MG63 (cell line): ENCODE data around the gene TRPM3. TPM values are rescaled to one million over a fixed set of nuclear protein-coding genes. Genes with fewer than 3 reads are reported as not detected.
A peak's percentile ranks its signal among the peaks of the same experiment; 100 is the strongest.
"Not testable (repeated sequence)": the region's sequence is repeated elsewhere in the genome, so short reads cannot be mapped to it uniquely, and the experiment has no call there.

Source experiments
- DNase-seq: peaks from one replicate; pipeline ENCODE4 v3.0.0-alpha.2; 2020
- H3K27me3 ChIP-seq: fragments of 250-450 bp; sonication (Bioruptor Pico); 2 replicates; pipeline ENCODE4 v1.5.1; 2020; ENCODE audit warnings: mild to moderate bottlenecking, moderate library complexity
- H3K36me3 ChIP-seq: fragments of 250-450 bp; sonication (Bioruptor Pico); 2 replicates; pipeline ENCODE4 v1.5.1; 2020; ENCODE audit warnings: mild to moderate bottlenecking, moderate library complexity
- H3K4me3 ChIP-seq: fragments of 250-450 bp; sonication (Bioruptor Pico); 2 replicates; pipeline ENCODE4 v1.5.1; 2020; ENCODE audit warnings: mild to moderate bottlenecking, moderate library complexity
- H3K9me3 ChIP-seq: fragments of 250-450 bp; sonication (Bioruptor Pico); 2 replicates; pipeline ENCODE4 v1.5.1; 2020; ENCODE audit warnings: mild to moderate bottlenecking, moderate library complexity
- total RNA-seq: library from RNA; depleted of rRNA; stranded (reverse); fragments of >200 nt; shearing (Covaris generic); gene quantifications from 2 replicates; pipeline ENCODE4 v1.2.3, GENCODE V29; 2014; ENCODE audit warnings: low replicate concordance

TRPM3 gene
- total RNA-seq, 1 experiment from 2014 or later = not detected

- H3K27me3 ChIP-seq = no peaks in the 10 kb centered on the region
Measured at GRCh38 chr9:70981312-70981711, 140.1 kb downstream of the TRPM3 start.

GRCh38 chr9:70979966-70980365, 141.5 kb downstream of the TRPM3 start:
- Histone ChIP-seq H3K27me3 (no peaks in the 10 kb centered on the region), H3K9me3 (no peaks in the 10 kb centered on the region), H3K36me3 (no peaks in the 10 kb centered on the region), H3K4me3 (no peak overlapping the region)
- no peak for DNase-seq

More at GRCh38 chr9:70981312-70981711, 140.1 kb downstream of the TRPM3 start:
- no peaks in the 10 kb centered on the region for H3K9me3 ChIP-seq
- DNase-seq = no peak
- no peaks in the 10 kb centered on the region for H3K36me3 ChIP-seq
- no peak overlapping the region for H3K4me3 ChIP-seq

GRCh38 chr9:70978085-70978484, 143.3 kb downstream of the TRPM3 start:
- no peak overlapping the region for H3K4me3 ChIP-seq
- no peaks in the 10 kb centered on the region for H3K27me3 ChIP-seq
- H3K9me3 ChIP-seq = no peaks in the 10 kb centered on the region
- no peaks in the 10 kb centered on the region for H3K36me3 ChIP-seq
- no peak for DNase-seq

- no peak overlapping the region for H3K4me3 ChIP-seq
- no peaks in the 10 kb centered on the region for H3K27me3 ChIP-seq
- no peaks in the 10 kb centered on the region for H3K36me3 ChIP-seq
- no peak for DNase-seq
- no peaks in the 10 kb centered on the region for H3K9me3 ChIP-seq
Measured at GRCh38 chr9:70975821-70976220, 145.6 kb downstream of the TRPM3 start.

GRCh38 chr9:70971723-70972122, 149.7 kb downstream of the TRPM3 start:
- H3K36me3 ChIP-seq = no peaks in the 10 kb centered on the region
- H3K4me3 ChIP-seq = no peak overlapping the region
- DNase-seq = no peak
- H3K9me3 ChIP-seq = no peaks in the 10 kb centered on the region
- no peaks in the 10 kb centered on the region for H3K27me3 ChIP-seq

GRCh38 chr9:70966380-70966779, 155.0 kb downstream of the TRPM3 start:
- not testable (repeated sequence) for H3K4me3 ChIP-seq, H3K36me3 ChIP-seq, H3K27me3 ChIP-seq, H3K9me3 ChIP-seq, DNase-seq

- Histone ChIP-seq H3K36me3 (no peaks in the 10 kb centered on the region), H3K4me3 (no peak overlapping the region), H3K27me3 (no peaks in the 10 kb centered on the region), H3K9me3 (no peaks in the 10 kb centered on the region)
- DNase-seq = no peak
Measured at GRCh38 chr9:70964861-70965260, 156.6 kb downstream of the TRPM3 start.

- DNase-seq = no peak
- no peaks in the 10 kb centered on the region for H3K27me3 ChIP-seq
- no peaks in the 10 kb centered on the region for H3K36me3 ChIP-seq
- H3K9me3 ChIP-seq = no peaks in the 10 kb centered on the region
- no peak overlapping the region for H3K4me3 ChIP-seq
Measured at GRCh38 chr9:70963554-70963953, 157.9 kb downstream of the TRPM3 start.

- no peaks in the 10 kb centered on the region for H3K36me3 ChIP-seq
- no peaks in the 10 kb centered on the region for H3K27me3 ChIP-seq
- no peaks in the 10 kb centered on the region for H3K9me3 ChIP-seq
- no peak overlapping the region for H3K4me3 ChIP-seq
- no peak for DNase-seq
Measured at GRCh38 chr9:70962761-70963440, 158.5 kb downstream of the TRPM3 start.

- Histone ChIP-seq H3K4me3 (no peak overlapping the region), H3K27me3 (no peaks in the 10 kb centered on the region), H3K9me3 (no peaks in the 10 kb centered on the region), H3K36me3 (no peaks in the 10 kb centered on the region)
- no peak for DNase-seq
Measured at GRCh38 chr9:70959366-70959765, 162.1 kb downstream of the TRPM3 start.

GRCh38 chr9:70954596-70955143, 166.8 kb downstream of the TRPM3 start:
- no peaks in the 10 kb centered on the region for H3K36me3 ChIP-seq
- H3K27me3 ChIP-seq = no peaks in the 10 kb centered on the region
- H3K9me3 ChIP-seq = no peaks in the 10 kb centered on the region
- no peak for DNase-seq
- no peak overlapping the region for H3K4me3 ChIP-seq

GRCh38 chr9:70954126-70954525, 167.3 kb downstream of the TRPM3 start:
- H3K4me3 ChIP-seq = no peak overlapping the region
- peak; percentile 27 for DNase-seq
- no peaks in the 10 kb centered on the region for H3K27me3 ChIP-seq
- H3K9me3 ChIP-seq = no peaks in the 10 kb centered on the region
- no peaks in the 10 kb centered on the region for H3K36me3 ChIP-seq

GRCh38 chr9:70951749-70952727, 169.4 kb downstream of the TRPM3 start:
- Histone ChIP-seq H3K9me3 (no peaks in the 10 kb centered on the region), H3K27me3 (no peaks in the 10 kb centered on the region), H3K36me3 (no peaks in the 10 kb centered on the region), H3K4me3 (no peak overlapping the region)
- DNase-seq = no peak

- Histone ChIP-seq H3K27me3 (no peaks in the 10 kb centered on the region), H3K4me3 (no peak overlapping the region), H3K9me3 (no peaks in the 10 kb centered on the region), H3K36me3 (no peaks in the 10 kb centered on the region)
- DNase-seq = no peak
Measured at GRCh38 chr9:70950270-70950669, 171.2 kb downstream of the TRPM3 start.

- no peaks in the 10 kb centered on the region for H3K27me3 ChIP-seq
- no peak overlapping the region for H3K4me3 ChIP-seq
- H3K9me3 ChIP-seq = no peaks in the 10 kb centered on the region
- DNase-seq = no peak
- no peaks in the 10 kb centered on the region for H3K36me3 ChIP-seq
Measured at GRCh38 chr9:70949239-70949638, 172.2 kb downstream of the TRPM3 start.

GRCh38 chr9:70948744-70949143, 172.7 kb downstream of the TRPM3 start:
- Histone ChIP-seq H3K4me3 (no peak overlapping the region), H3K36me3 (no peaks in the 10 kb centered on the region), H3K27me3 (no peaks in the 10 kb centered on the region), H3K9me3 (no peaks in the 10 kb centered on the region)
- no peak for DNase-seq

- H3K4me3 ChIP-seq = no peak overlapping the region
- H3K36me3 ChIP-seq = no peaks in the 10 kb centered on the region
- no peaks in the 10 kb centered on the region for H3K9me3 ChIP-seq
- H3K27me3 ChIP-seq = no peaks in the 10 kb centered on the region
- no peak for DNase-seq
Measured at GRCh38 chr9:70947511-70947910, 173.9 kb downstream of the TRPM3 start.
